GM21447 (cell line): ENCODE results near the gene MAD1L1.

Experiments
- ATAC-seq: cut with Tn5 transposase; IDR thresholded peaks from one replicate; pipeline ENCODE4 v1.9.1; 2021; ENCODE audit not compliant: unreplicated experiment

The MAD1L1 gene

DNA sequence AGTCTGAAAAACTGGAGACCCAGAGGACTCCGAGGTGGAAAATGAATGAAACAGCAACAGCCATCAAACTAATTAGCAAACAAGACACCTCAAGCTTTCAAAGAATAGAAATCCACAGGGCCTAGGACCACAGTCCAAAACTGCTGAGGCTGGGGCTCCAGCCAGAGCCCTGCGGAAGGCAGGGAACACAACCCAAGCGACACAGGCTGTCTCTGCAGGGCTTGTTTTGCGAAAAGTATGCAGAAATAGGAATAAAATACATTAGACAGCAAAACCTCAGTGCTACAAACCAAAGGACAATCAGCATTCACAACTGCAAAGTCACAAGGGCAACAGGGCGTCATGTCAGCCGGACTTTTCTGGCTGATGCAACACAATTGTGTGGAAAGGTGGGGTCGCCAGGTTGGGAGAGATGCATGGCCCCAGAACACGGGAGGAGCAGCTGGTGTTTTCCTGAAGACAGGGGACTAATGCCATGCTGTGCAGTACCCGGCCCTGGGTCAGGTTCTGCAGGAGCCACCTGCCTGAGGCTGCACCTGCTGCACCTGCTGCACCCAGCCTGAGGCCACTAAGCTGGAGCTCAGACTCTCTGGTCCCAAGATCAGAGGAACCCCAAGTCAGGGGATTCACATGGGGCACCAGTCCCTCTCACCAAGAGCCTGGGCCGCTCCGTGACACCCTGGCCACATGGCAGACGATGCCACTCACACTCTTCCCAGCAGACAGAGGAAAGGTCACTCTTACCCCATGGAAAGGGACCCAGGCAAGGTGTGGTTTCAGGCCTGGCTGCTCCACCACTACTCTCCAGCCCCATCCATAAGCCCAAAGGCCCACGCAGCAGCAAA lies 74.2 kb downstream of the MAD1L1 start:
- no peak for ATAC-seq

DNA sequence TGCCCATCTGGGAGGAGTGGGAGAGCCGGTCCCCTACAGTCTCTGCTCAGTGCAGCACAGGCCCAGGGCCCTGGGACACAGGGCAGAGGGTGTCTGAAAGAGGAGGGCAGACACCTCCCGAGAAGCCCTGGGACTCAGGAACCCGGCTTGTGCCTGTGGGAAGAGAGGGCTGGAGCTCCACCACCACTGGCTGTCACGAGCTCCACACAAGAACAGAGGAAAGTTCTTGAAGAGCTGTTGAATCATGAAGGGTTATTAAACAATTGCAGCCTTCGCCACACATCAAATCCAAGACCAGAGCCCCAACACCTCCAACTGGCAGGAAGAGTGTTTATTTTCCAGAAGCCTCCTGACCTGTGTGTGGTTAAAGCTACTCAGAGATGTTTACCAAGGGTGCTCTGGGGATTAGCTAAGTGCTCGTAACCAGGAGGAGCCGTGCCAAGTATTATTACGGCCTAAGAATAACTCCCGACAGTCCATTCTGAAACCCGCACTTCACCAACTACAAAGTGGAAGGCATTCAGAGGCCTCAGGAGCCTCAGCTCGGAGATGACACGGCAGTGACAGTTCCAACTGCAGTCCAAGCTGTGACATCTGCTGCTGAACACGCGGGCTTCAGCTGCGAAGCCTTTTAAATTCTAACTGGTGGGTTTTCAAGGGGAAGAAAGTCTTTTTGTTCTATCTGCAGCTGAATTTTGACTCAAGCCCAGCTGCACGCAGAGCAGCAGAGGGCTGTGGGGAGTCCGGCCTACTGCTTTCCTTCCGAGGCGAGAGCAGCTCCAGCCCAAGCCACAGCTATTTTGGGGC lies 75.1 kb downstream of the MAD1L1 start:
- no peak for ATAC-seq

DNA sequence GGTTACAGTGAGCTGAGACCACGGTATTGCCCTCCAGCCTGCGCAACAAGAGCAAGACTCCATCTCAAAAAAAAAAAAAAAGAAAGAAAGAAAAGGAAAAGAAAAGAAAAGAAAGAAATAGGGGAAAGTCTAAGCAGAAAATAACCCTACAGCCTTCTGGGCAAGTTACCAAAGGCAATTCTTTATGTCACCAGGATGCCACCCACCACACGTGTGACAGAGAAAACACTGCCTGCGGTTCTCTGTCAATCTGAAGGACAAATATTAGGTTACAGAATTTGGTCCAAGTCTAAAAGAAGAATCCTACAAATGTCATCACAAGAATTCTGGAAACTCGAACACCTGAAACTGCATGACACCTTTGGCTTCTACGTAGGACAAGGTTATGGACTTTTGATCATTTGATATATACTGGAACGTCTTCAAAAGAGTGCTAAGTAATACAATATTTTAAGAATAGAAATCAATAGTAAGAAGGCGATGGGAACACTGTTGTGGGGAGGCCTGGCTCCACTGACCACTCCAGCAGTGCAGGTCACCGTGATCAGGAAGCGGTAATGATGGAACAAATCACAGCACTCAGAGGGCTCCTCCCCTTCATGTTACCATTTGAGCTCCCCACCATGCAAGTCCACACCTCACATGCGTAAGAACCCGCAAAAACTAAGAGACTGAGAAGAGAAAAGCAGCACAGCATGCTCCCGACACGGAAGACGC lies 75.8 kb downstream of the MAD1L1 start:
- ATAC-seq, result no peak

GRCh38 chr7:2154831-2155230 lies 77.9 kb downstream of the MAD1L1 start:
- ATAC-seq, result no peak

DNA sequence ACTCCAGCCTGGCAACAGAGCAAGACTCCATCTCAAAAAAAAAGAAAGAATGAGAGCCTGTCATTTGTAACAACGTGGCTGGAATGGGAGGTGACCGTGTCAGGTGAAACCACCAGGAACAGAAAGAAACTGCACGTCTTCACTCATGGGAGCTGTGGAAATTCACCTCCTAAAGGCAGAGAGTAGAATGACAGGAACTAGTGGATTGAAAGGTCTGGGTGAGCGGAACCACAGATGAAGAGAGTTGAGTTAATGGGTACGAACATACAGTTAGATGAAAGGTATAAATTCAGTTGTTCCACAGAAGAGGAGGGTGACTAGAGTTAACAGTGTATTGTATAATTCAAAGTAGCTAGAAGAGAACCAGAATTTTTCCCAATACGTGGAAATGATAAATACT lies 78.6 kb downstream of the MAD1L1 start:
- no peak for ATAC-seq

DNA sequence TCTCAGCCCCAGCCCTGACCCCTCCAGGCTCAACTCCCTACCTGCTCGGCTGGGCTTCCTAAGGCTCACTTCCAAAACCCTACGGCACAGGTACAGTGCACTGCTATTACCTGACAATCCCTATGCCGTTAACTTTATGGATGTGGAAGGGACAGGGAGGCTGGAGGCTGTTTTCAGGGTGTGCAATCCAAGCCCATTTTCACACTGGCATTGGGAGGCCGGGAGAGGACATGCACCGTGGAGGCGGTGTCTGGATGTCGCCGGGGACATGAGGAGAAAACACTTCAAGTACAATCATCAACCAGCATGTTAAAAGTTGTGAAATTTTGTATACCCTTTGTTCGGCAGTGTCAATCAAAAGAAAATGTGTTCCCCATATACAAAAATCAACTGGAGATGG lies 80.1 kb downstream of the MAD1L1 start:
- ATAC-seq, result no peak

GRCh38 chr7:2151801-2152612 lies 80.7 kb downstream of the MAD1L1 start:
- no peak for ATAC-seq

- ATAC-seq, result no peak
Measured at GRCh38 chr7:2151237-2151636, 81.5 kb downstream of the MAD1L1 start.

DNA sequence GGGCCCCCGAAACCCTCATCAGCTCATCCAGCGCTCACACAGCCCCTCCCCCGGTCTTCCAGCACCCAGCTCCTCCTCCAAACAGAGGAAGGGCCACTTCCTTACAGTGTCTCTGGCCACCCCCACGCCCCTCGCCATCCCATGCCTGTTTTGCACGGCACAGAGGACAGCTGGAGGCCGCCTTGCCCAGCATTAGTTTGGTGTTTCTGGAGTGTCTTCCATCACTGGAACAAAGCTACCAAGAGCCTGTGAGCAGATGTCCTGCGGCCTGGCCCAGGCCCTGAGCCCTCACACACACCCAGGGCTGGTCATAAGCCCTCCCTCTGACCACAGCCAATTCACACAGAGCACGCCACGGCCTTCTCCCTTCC lies 82.3 kb downstream of the MAD1L1 start:
- ATAC-seq, result no peak

DNA sequence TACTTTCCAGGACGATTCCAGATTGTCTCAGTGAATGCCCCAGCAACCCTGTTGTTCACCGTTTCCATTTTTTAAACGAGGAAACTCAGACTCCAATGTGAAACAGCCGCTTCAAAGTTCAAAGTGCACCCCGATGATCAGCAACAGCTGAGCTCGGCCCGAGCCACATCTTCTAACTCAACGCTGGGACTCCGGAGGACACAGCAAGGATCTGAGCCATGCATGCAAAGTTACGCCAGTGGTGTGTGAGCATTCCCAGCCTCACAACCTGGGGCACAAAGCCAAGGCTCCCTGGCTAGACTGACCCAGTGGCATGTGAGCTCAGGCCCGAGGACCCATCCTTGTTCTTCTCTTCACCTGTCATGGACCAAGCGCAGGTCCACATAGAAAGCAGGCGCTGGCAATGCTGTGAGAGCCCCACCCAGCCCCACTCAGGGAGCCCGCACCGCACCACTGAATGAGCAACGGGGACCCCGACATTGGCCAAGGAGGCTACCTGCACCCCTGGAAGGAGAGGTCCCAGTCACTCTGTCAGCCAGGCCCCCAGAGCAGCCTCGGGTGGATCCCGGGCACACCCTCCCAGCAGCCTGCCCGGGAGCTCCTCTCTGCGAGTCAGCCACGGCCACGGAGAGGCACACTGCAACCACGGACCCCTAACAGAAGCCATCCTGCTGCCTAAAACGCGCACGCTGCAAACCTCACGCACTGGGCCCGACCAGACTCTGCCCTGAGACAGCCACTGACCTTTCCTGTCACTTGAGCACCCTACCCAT lies 82.9 kb downstream of the MAD1L1 start:
- no peak for ATAC-seq

- ATAC-seq, result no peak
Measured at GRCh38 chr7:2148814-2149213, 83.9 kb downstream of the MAD1L1 start.

DNA sequence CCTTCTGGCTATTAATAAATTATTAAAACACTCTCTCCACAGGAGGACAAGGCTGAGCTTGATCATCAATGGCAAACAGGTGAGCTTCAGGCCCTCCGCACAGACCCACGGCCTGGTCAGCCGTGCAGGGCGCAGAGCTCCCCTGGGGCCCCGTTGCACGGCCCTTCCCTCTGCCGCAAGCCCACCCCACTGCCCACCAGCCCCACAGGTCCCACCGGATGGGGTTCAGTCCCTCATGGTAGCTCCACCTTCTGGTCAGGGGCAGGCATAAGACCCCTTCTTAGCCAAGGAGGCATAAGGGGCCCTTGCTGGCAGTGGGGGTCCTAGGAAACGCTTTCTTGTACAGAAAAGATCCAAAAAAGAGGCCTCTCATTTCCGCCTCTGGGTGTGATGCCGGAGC lies 84.6 kb downstream of the MAD1L1 start:
- ATAC-seq, result no peak

GRCh38 chr7:2146676-2147472 lies 85.9 kb downstream of the MAD1L1 start:
- ATAC-seq, result no peak

DNA sequence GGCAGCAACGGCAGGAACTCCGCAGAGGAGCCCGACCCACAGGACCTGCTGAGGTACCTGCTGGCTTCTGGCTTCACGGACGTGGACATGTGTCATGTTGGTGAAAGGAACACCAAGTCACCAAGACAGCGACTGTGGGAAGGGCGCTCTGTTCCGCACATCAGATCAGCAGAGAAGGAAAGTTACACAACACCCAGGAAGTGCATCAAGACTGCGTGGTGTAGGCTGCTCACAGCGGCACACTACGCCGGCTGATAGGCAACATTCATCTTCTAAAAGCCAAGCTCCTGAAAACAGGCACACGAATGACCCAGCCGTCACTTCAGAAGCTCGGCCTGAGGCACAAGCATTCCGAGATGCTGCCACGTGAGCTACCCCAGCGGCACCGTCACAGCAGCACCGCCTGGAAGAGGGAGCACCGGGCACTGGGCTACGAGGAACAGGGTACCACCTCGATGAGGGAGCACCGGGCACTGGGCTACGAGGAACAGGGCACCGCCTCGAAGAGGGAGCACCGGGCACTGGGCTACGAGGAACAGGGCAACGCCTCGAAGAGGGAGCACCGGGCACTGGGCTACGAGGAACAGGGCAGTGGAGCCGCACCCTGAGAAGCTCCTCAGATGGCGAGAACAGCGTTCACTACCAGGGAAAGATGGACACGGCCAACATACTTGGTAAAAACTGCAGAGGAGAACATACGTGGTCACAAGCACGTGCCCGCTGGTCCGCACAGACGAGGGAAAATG lies 86.7 kb downstream of the MAD1L1 start:
- no peak for ATAC-seq

DNA sequence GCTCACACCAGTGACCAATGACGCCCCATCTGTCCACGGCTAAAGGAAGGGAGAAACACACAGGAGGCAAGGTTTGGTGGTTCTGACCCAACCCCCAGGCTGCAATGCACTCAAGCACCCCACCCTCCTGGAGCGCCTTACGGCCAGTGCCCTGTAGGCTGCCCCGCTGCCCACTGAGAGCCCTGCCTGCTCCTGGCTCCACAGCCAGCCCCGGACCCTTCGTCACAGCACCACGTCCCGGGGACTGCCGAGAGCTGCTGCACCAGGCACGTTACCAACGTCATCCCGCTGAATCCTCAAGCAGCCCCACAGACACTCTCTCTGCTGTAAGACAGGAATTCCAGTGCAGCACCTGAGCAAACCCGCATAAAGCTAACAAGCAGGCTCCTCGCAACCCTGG lies 87.8 kb downstream of the MAD1L1 start:
- ATAC-seq, result no peak

- no peak for ATAC-seq
Measured at GRCh38 chr7:2143981-2144595, 88.7 kb downstream of the MAD1L1 start.

GRCh38 chr7:2143450-2143849 lies 89.3 kb downstream of the MAD1L1 start:
- no peak for ATAC-seq

DNA sequence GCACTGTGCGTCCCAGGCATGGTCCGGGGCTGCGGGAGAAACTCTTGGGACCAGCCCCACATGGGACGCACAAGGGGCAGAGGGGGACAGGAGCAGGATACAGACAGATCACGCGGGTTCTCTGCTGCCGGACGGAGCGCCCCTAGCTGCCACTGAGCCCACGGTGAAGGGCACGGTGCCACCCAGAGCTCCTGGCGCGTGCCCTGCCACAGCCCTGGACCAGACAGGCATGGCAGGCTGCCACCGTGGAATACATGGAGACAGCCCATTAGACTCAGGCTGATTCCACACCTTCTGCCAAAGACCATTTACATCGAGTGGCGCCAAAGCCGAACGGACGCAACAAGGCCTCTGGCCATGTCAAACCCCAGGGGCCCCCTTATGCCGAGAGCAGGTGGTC lies 90.4 kb downstream of the MAD1L1 start:
- no peak for ATAC-seq
